ENCODE measurements around the gene DDR1.

DDR1 gene

DNA sequence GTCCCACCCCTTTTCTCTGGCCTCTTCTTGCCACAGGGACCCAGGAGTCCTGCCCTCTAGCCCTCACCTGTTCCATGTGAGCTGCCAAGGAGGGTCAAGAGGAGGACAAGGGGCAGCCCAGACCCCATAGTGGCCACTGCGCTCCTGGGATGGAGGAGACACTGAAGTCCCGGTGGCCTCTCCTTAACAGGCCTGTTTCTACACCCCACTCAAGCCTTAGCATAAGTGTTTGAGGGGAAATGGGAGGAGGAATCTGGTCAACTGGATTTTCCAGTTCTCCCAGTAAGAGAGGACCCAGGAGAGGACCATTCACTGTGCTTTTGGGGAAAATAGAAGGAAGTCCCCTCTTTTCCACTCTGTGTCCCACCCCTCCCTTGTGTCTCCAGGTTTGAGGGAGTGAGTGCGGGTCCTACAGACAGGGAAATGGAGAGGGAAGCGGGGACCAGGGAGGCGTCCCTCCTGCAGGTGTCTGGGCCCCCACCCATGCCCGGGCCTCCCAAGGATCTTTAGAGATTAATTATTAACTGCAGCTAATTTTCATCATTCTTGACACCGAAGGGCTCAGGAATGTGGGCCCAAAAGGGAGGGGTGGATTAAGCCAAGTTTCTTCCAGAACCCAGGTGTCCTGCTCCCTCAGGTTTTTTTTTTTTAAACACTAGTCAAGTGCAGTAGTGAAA is 47.8 kb downstream of the DDR1 start, which contains the start of gene SFTA2:
Gene SFTA2, minus strand, starts transcription at position 202 of the 677 bp plus-strand sequence. Its CDS starts 74 bp downstream, at position 128.
- H3K27ac ChIP-seq (replicated peaks; ENCODE audit: low read length), result no peak within 1 kb of the TSS
- H4K91ac ChIP-seq (ENCODE audit: low read depth, low read length, poor library complexity), result no peak within 1 kb of the TSS
- peaks cover 4 to 13% of the 10 kb centered on the region in 2 donors for H3K9me3 ChIP-seq (replicated peaks in 1 of 2; ENCODE audit: control insufficient read depth in 2 of 2, insufficient read depth in 1 of 2, low read depth in 1 of 2, low read length in 2 of 2)

DNA sequence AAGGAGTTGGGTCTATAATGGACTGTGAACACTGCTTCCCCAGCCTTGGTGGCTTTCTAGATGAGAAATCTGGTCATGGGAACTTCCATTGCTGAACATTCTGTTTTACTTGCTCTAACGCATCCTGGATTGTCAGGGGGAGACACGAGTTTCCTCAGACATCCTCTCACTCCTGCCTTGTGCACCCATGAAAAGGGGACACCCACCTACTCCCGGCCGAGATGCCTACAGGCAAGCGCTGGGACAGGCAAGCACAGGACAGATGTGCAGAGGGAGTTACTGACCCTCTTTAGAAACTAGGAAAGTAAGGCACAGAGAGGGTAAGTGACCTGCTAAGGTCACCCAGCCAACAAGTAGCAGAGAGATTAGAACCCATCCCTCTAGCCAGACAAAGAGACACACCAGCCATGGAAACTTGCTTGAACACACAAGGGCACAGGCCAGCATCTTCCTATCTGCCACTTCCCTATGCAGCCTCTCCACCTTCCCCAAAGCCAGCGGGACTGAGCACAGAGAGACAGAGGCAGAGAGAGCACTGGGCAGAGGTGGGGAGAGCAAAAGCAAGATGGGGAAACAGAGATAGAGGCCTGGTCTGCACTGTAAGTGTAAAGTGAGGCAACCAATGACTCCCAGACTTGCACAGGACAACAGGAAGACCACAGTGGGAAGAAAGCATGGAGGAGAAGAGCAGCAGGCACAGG is 48.5 kb downstream of the DDR1 start:
- H3K4me1 ChIP-seq (ENCODE audit: control insufficient read depth in 2 of 2, insufficient read depth in 1 of 2, low read depth in 1 of 2, low read length in 2 of 2), result peaks cover 0 to 6% of the 10 kb centered on the region in 2 donors
- no peak overlapping the region for H3K4ac ChIP-seq (ENCODE audit: low read length)
- H3K4me3 ChIP-seq (ENCODE audit: low read length in 2 of 2), result no peak overlapping the region
- H3K23ac ChIP-seq (ENCODE audit: low read depth, low read length, poor library complexity), result no peak overlapping the region
- H3K27me3 ChIP-seq (ENCODE audit: control insufficient read depth in 3 of 3, insufficient read depth in 3 of 3, low read depth in 1 of 3, low read length in 3 of 3), result peaks cover 0 to 32% (median 0%) of the 10 kb centered on the region in 3 experiments
- H3K9me3 ChIP-seq (replicated peaks in 1 of 2; ENCODE audit: control insufficient read depth in 2 of 2, insufficient read depth in 1 of 2, low read depth in 1 of 2, low read length in 2 of 2), result peaks cover 4 to 13% of the 10 kb centered on the region in 2 donors
- H3K14ac ChIP-seq (ENCODE audit: low read length), result no peak overlapping the region
- H2BK15ac ChIP-seq (ENCODE audit: low read length), result no peak overlapping the region
- no peak overlapping the region for H2BK12ac ChIP-seq (ENCODE audit: low read length)
- no peaks in the 10 kb centered on the region for H3K79me1 ChIP-seq (ENCODE audit: low read depth, low read length)
- no peak overlapping the region for H3K4me2 ChIP-seq (ENCODE audit: insufficient read depth, low read length, poor library complexity, severe bottlenecking)
- H2AK5ac ChIP-seq (ENCODE audit: low read depth, low read length), result peak overlapping the region; percentile 24
- no peak overlapping the region for H2BK120ac ChIP-seq (ENCODE audit: low read depth, low read length)
- H4K91ac ChIP-seq (ENCODE audit: low read depth, low read length, poor library complexity), result no peak overlapping the region
- no CpG with 5 or more reads among the region's 6 CpGs for WGBS, 2 donors (ENCODE audit: extremely low coverage in 2 of 2, insufficient read length in 2 of 2, insufficient replicate concordance in 1 of 2)
- no peak overlapping the region for H3K27ac ChIP-seq (replicated peaks; ENCODE audit: low read length)
- no peak overlapping the region for H2BK5ac ChIP-seq (ENCODE audit: low read length)
- no peak overlapping the region for H4K8ac ChIP-seq (ENCODE audit: low read depth, low read length)
- no peak overlapping the region for H3K9ac ChIP-seq (ENCODE audit: low read depth, low read length, poor library complexity)
- peaks cover 0 to 3% of the 10 kb centered on the region in 2 donors for H3K36me3 ChIP-seq (replicated peaks in 1 of 2; ENCODE audit: control insufficient read depth in 2 of 2, insufficient read depth in 2 of 2, low read length in 2 of 2)
- DNase-seq (ENCODE audit: low spot score), result no peak
- no peak overlapping the region for H2AFZ ChIP-seq (ENCODE audit: low read length)
- no peak overlapping the region for H3K18ac ChIP-seq (ENCODE audit: low read length)

More for the DNA sequence above, 47.8 kb downstream of the DDR1 start, which contains the start of gene SFTA2:
- Histone ChIP-seq H3K27me3 (ENCODE audit: control insufficient read depth in 3 of 3, insufficient read depth in 3 of 3, low read depth in 1 of 3, low read length in 3 of 3) (peaks cover 0 to 27% (median 0%) of the 10 kb centered on the region in 3 experiments), H3K14ac (ENCODE audit: low read length) (no peak within 1 kb of the TSS), H2AK5ac (ENCODE audit: low read depth, low read length) (peak within 1 kb of the TSS; percentile 24), H2BK5ac (ENCODE audit: low read length) (no peak within 1 kb of the TSS), H2BK15ac (ENCODE audit: low read length) (peak within 1 kb of the TSS; percentile 10), H3K4me3 (ENCODE audit: low read length in 2 of 2) (no peak within 1 kb of the TSS), H3K9ac (ENCODE audit: low read depth, low read length, poor library complexity) (peak within 1 kb of the TSS; percentile 26), H3K18ac (ENCODE audit: low read length) (no peak within 1 kb of the TSS), H3K4me2 (ENCODE audit: insufficient read depth, low read length, poor library complexity, severe bottlenecking) (no peak within 1 kb of the TSS), H2BK12ac (ENCODE audit: low read length) (no peak within 1 kb of the TSS), H3K4me1 (ENCODE audit: control insufficient read depth in 2 of 2, insufficient read depth in 1 of 2, low read depth in 1 of 2, low read length in 2 of 2) (peaks cover 0 to 6% of the 10 kb centered on the region in 2 donors), H2BK120ac (ENCODE audit: low read depth, low read length) (no peak within 1 kb of the TSS), H2AFZ (ENCODE audit: low read length) (peak within 1 kb of the TSS; percentile 15), H3K23ac (ENCODE audit: low read depth, low read length, poor library complexity) (no peak within 1 kb of the TSS), H3K4ac (ENCODE audit: low read length) (no peak within 1 kb of the TSS), H3K36me3 (replicated peaks in 1 of 2; ENCODE audit: control insufficient read depth in 2 of 2, insufficient read depth in 2 of 2, low read length in 2 of 2) (peaks cover 2 to 8% of the 10 kb centered on the region in 2 donors), H3K79me1 (ENCODE audit: low read depth, low read length) (no peaks in the 10 kb centered on the region), H4K8ac (ENCODE audit: low read depth, low read length) (no peak within 1 kb of the TSS)
- WGBS, 2 donors (ENCODE audit: extremely low coverage in 2 of 2, insufficient read length in 2 of 2, insufficient replicate concordance in 1 of 2), result no CpG with 5 or more reads among the region's 7 CpGs
- no peak for DNase-seq (ENCODE audit: low spot score)

- no peak for DNase-seq (ENCODE audit: low spot score)
- no peak overlapping the region for H2BK5ac ChIP-seq (ENCODE audit: low read length)
Measured at GRCh38 chr6:30935018-30935417, 50.7 kb downstream of the DDR1 start.

DNA sequence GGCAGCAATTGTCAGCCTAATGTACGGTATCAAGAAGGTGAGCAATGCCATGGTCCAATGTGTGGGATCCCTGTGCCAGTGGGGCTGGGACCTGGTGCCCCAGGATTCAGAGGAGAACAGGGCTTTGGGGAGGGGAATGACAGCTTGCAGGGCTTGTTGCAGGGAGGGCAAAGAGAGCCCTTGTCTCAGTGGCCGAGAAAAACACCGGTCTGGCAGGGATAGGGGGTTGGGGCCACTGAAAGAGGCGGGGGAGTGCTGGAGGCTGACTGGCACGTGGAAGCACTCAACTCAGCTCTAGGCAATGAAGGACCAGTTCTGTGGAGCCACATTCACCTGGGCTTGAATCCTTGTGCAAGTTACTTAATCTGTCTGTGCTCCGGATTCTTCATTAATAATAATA is 52.9 kb downstream of the DDR1 start:
- Histone ChIP-seq H2AFZ (ENCODE audit: low read length) (no peak overlapping the region), H3K18ac (ENCODE audit: low read length) (peak overlapping the region; percentile 36), H3K23ac (ENCODE audit: low read depth, low read length, poor library complexity) (no peak overlapping the region), H3K4me1 (ENCODE audit: control insufficient read depth in 2 of 2, insufficient read depth in 1 of 2, low read depth in 1 of 2, low read length in 2 of 2) (peaks cover under 1 to 19% of the 10 kb centered on the region in 2 donors), H3K4ac (ENCODE audit: low read length) (no peak overlapping the region), H3K4me2 (ENCODE audit: insufficient read depth, low read length, poor library complexity, severe bottlenecking) (no peak overlapping the region), H2BK5ac (ENCODE audit: low read length) (no peak overlapping the region), H4K91ac (ENCODE audit: low read depth, low read length, poor library complexity) (no peak overlapping the region), H3K14ac (ENCODE audit: low read length) (peak overlapping the region; percentile 60), H3K27me3 (ENCODE audit: control insufficient read depth in 3 of 3, insufficient read depth in 3 of 3, low read depth in 1 of 3, low read length in 3 of 3) (peaks cover 0 to 42% (median 0%) of the 10 kb centered on the region in 3 experiments), H2BK12ac (ENCODE audit: low read length) (peak overlapping the region; percentile 18), H3K9ac (ENCODE audit: low read depth, low read length, poor library complexity) (peak overlapping the region; percentile 4), H3K9me3 (replicated peaks in 1 of 2; ENCODE audit: control insufficient read depth in 2 of 2, insufficient read depth in 1 of 2, low read depth in 1 of 2, low read length in 2 of 2) (no peaks in the 10 kb centered on the region), H3K4me3 (ENCODE audit: low read length in 2 of 2) (no peak overlapping the region), H3K27ac (replicated peaks; ENCODE audit: low read length) (no peak overlapping the region), H2BK120ac (ENCODE audit: low read depth, low read length) (no peak overlapping the region), H3K79me1 (ENCODE audit: low read depth, low read length) (no peaks in the 10 kb centered on the region), H2BK15ac (ENCODE audit: low read length) (peak overlapping the region; percentile 65), H4K8ac (ENCODE audit: low read depth, low read length) (no peak overlapping the region), H3K36me3 (replicated peaks in 1 of 2; ENCODE audit: control insufficient read depth in 2 of 2, insufficient read depth in 2 of 2, low read length in 2 of 2) (no peaks in the 10 kb centered on the region), H2AK5ac (ENCODE audit: low read depth, low read length) (peak overlapping the region; percentile 16)
- no CpG with 5 or more reads among the region's 6 CpGs for WGBS, 2 donors (ENCODE audit: extremely low coverage in 2 of 2, insufficient read length in 2 of 2, insufficient replicate concordance in 1 of 2)
- no peak for DNase-seq (ENCODE audit: low spot score)

More at GRCh38 chr6:30935018-30935417, 50.7 kb downstream of the DDR1 start:
- H3K9ac ChIP-seq (ENCODE audit: low read depth, low read length, poor library complexity), result no peak overlapping the region
- no peak overlapping the region for H3K4ac ChIP-seq (ENCODE audit: low read length)
- H3K27me3 ChIP-seq (ENCODE audit: control insufficient read depth in 3 of 3, insufficient read depth in 3 of 3, low read depth in 1 of 3, low read length in 3 of 3), result peaks cover 0 to 42% (median 0%) of the 10 kb centered on the region in 3 experiments
- no peak overlapping the region for H2BK120ac ChIP-seq (ENCODE audit: low read depth, low read length)
- H2AK5ac ChIP-seq (ENCODE audit: low read depth, low read length), result no peak overlapping the region
- WGBS, 2 donors (ENCODE audit: extremely low coverage in 2 of 2, insufficient read length in 2 of 2, insufficient replicate concordance in 1 of 2), result no CpG with 5 or more reads among the region's 3 CpGs
- H3K27ac ChIP-seq (replicated peaks; ENCODE audit: low read length), result no peak overlapping the region
- no peak overlapping the region for H3K23ac ChIP-seq (ENCODE audit: low read depth, low read length, poor library complexity)
- H3K4me2 ChIP-seq (ENCODE audit: insufficient read depth, low read length, poor library complexity, severe bottlenecking), result no peak overlapping the region
- H2AFZ ChIP-seq (ENCODE audit: low read length), result no peak overlapping the region
- no peak overlapping the region for H3K14ac ChIP-seq (ENCODE audit: low read length)
- peaks cover 0 to 10% of the 10 kb centered on the region in 2 donors for H3K4me1 ChIP-seq (ENCODE audit: control insufficient read depth in 2 of 2, insufficient read depth in 1 of 2, low read depth in 1 of 2, low read length in 2 of 2)
- no peak overlapping the region for H3K18ac ChIP-seq (ENCODE audit: low read length)
- H3K9me3 ChIP-seq (replicated peaks in 1 of 2; ENCODE audit: control insufficient read depth in 2 of 2, insufficient read depth in 1 of 2, low read depth in 1 of 2, low read length in 2 of 2), result no peaks in the 10 kb centered on the region
- no peak overlapping the region for H4K8ac ChIP-seq (ENCODE audit: low read depth, low read length)
- H2BK15ac ChIP-seq (ENCODE audit: low read length), result no peak overlapping the region
- no peak overlapping the region for H3K4me3 ChIP-seq (ENCODE audit: low read length in 2 of 2)
- H3K79me1 ChIP-seq (ENCODE audit: low read depth, low read length), result no peaks in the 10 kb centered on the region
- no peaks in the 10 kb centered on the region for H3K36me3 ChIP-seq (replicated peaks in 1 of 2; ENCODE audit: control insufficient read depth in 2 of 2, insufficient read depth in 2 of 2, low read length in 2 of 2)
- H4K91ac ChIP-seq (ENCODE audit: low read depth, low read length, poor library complexity), result no peak overlapping the region
- H2BK12ac ChIP-seq (ENCODE audit: low read length), result no peak overlapping the region
